Gastrocnemius medialis (tissue), 4 donors: ENCODE data around the gene PPFIA4.

Source experiments
- CTCF ChIP-seq, 5 experiments: fragments of 450-650 bp in 3 of 5; fragments of 200-600 bp in 2 of 5; sonication (generic) in 2 of 5; IDR thresholded peaks in 4 of 5; conservative IDR thresholded peaks in 1 of 5; 1 replicate in 4 of 5; 2 replicates in 1 of 5; pipeline ENCODE4 v1.5.1; 2016 to 2019; ENCODE audit warnings: antibody characterized with exemption in 5 of 5, mild to moderate bottlenecking in 3 of 5, moderate library complexity in 3 of 5
- POLR2A ChIP-seq, 2 donors: fragments of 450-650 bp; IDR thresholded peaks; one replicate each; pipeline ENCODE4 v1.6.1; 2017; ENCODE audit warnings: antibody characterized with exemption in 2 of 2, mild to moderate bottlenecking in 2 of 2, moderate library complexity in 2 of 2

DNA sequence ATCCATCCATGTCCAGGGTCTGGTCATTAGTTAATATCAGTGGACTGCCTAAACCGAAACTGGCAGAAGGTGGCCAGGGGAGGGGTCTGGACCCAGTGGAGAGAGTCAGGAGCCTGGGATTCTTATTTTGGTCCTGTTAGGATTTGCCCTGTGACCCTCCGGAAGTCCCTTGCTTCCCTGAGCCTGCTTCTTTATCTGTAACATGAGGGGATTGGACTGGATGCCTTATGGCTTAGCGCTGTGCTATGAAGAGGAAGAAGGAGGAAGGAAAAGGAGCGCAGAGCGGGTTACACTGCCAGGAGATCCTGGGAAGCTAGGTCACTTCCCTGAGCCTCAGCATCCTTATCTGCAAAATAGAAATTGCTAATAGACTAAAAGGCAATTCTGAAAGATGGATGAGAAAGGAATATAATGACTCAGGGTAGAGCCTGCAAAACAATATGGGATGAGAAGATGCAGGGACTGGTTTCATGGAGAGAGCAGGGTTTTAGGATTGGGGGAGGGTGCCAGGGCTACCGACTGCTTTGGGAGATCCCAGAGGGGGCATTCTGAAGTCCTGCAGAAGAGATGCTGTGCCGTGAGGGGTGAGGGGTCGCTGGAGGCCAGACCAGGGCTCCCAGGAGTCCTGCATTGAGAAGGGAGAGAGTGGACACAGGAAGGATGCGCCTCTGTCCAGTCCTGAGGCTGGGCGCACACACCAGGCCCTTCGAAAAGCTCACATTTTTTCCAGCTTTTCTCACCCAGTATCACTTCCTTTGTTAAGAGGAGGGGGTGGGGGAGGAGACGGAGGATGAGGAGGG is 100.8 kb downstream of the PPFIA4 start:
- TF ChIP-seq CTCF (IDR thresholded peaks at IDR 0.05 in 4 of 5, conservative IDR thresholded peaks at IDR 0.05 in 1 of 5) (no peak), POLR2A (IDR thresholded peaks at IDR 0.05) (no peak)
